ENCODE results near the gene LIG4. TPM values are rescaled to one million over a fixed set of nuclear protein-coding genes. Genes with fewer than 3 reads are reported as not detected.

LIG4 gene
- total RNA-seq, 1 donor from 2014 or later: 7.8 TPM

DNA sequence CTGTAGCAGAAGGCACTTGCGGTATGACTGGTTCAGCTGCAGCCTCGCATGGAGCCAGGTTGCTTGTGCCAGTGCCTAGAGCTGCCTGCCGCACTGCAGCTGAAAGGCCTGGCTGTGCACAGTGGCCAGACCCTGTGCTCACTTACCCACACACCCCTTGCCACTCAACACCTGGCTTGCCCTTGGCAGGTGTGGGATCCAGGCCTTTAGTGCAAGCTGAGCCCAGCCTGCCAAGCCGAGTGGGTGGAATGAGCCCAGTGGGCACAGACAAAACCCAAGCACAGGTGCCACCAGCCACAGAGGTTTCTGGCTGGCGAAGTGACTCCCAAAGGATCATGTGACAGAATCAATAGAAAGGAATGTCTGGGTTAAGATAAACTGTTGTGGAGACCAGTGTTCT lies 19.5 kb downstream of the LIG4 start:
- ATAC-seq (no peak), DNase-seq (ENCODE audit: missing footprints) (no peak)
- intact Hi-C loops (cut with DNase I): no loop called here

- intact Hi-C loops (cut with DNase I): no loop called here
- no peak for DNase-seq (ENCODE audit: missing footprints)
- ATAC-seq: no peak
Measured at GRCh38 chr13:108195146-108195545, 20.2 kb downstream of the LIG4 start.

DNA sequence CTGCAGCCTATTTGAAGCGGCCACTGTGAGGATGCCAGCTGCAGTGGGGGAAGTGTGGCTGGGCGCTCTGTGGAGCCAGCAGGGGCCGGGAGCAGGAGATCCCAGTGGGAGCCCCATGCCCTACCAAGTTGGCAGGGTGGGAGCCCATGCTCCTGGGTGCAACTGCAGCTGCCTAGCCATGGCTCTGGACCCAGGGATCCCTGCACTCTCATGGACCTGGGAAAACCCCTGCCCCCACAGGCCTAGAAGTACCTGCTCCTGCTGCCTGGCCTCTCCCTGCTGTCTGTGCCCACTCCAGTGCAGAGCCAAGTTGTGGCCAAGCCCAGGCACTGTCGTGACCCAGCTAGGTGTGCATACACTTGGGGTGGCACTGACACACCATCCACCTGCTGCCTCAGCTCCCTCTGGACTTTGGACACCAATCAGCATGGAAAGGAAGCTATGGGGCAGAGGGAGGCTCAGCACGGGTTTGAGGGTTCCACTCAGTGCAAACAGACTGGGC lies 20.9 kb downstream of the LIG4 start:
- intact Hi-C loops (cut with DNase I): no loop called here
- peak; percentile 13 for ATAC-seq
- no peak for DNase-seq (ENCODE audit: missing footprints)

GRCh38 chr13:108193806-108194205 lies 21.5 kb downstream of the LIG4 start:
- no peak for DNase-seq (ENCODE audit: missing footprints)
- ATAC-seq: no peak
- intact Hi-C loops (cut with DNase I): no loop called here

GRCh38 chr13:108190897-108191296 lies 24.4 kb downstream of the LIG4 start:
- no peak for ATAC-seq
- DNase-seq (ENCODE audit: missing footprints): no peak
- intact Hi-C loops (cut with DNase I): no loop called here

- no peak for ATAC-seq
- no peak for DNase-seq (ENCODE audit: missing footprints)
- intact Hi-C loops (cut with DNase I): no loop called here
Measured at GRCh38 chr13:108188260-108188659, 27.1 kb downstream of the LIG4 start.

DNA sequence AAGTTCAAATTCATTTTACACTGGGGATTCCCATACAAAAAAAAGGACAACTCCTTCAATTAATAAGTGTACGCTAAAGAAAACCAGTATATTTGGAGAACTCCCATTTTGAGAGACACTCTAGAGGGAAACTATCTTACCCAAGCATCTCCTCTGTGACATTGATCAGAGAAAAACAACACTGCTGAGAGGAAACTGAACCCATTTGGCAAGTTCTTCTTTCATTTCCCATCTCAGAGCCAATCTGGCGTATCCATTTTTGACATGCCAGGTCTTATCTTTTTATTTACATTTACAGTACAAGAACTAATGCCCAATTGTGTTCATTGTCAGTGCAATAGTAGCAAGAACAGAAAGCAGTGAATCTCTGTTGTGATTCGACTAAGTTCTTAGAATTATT lies 30.1 kb downstream of the LIG4 start:
- DNase-seq (ENCODE audit: missing footprints) (no peak), ATAC-seq (no peak)
- intact Hi-C loops (cut with DNase I): no loop called here

GRCh38 chr13:108182652-108183051 lies 32.7 kb downstream of the LIG4 start:
- ATAC-seq (no peak), DNase-seq (ENCODE audit: missing footprints) (no peak)
- intact Hi-C loops (cut with DNase I): no loop called here

GRCh38 chr13:108178078-108178477 lies 37.3 kb downstream of the LIG4 start:
- intact Hi-C loops (cut with DNase I): no loop called here
- no peak for ATAC-seq
- DNase-seq (ENCODE audit: missing footprints): no peak

- intact Hi-C loops (cut with DNase I): no loop called here
- ATAC-seq (no peak), DNase-seq (ENCODE audit: missing footprints) (no peak)
Measured at GRCh38 chr13:108176685-108177274, 38.6 kb downstream of the LIG4 start.

GRCh38 chr13:108168929-108169328 lies 46.4 kb downstream of the LIG4 start:
- DNase-seq (ENCODE audit: missing footprints): no peak
- intact Hi-C loops (cut with DNase I): no loop called here
- ATAC-seq: no peak

DNA sequence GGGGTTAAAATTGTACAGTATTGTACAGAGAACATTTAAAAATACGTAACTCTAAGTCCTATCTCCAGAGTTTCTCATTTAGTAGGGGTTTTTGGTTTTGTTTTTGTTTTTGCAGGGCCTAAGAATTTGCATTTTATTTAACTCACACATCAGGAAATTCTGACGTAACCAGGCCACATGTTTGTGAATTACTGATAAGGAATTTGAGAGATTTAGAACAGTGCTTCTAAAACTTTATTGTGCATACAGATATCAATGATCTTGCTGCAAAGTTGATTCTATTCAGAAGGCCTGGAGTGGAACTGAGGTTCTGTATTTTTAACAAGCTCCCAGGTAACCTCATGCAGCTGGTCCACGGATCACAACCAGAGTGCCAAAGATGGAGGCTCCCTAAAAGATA lies 49.3 kb downstream of the LIG4 start:
- ATAC-seq: no peak
- intact Hi-C loops (cut with DNase I): no loop called here

GRCh38 chr13:108158746-108159145 lies 56.6 kb downstream of the LIG4 start:
- ATAC-seq (no peak), DNase-seq (ENCODE audit: missing footprints) (no peak)
- intact Hi-C loops (cut with DNase I): no loop called here

More for the DNA sequence above, 49.3 kb downstream of the LIG4 start:
- DNase-seq (ENCODE audit: missing footprints): no peak

Other genes starting within 250 kb of the LIG4 start
- gene ABHD13, start 2.9 kb upstream of the LIG4 start, total RNA-seq: 4.9 TPM
- gene TNFSF13B, start 54.2 kb upstream of the LIG4 start, total RNA-seq: 2.1 TPM

Data from Right ventricle myocardium inferior (tissue), 1 donor.